Neural cell (in vitro differentiated cells): ENCODE measurements around the gene SH3RF3. TPM values are rescaled to one million over a fixed set of nuclear protein-coding genes. Genes with fewer than 3 reads are reported as not detected.

Experiments used
- H2AFZ ChIP-seq: fragments of 200-600, 300-800 bp; sonication (generic), shearing (Covaris generic); 2 replicates; pipeline ENCODE4 v1.6.0; 2014; ENCODE audit warnings: low read depth, mild to moderate bottlenecking, antibody characterized with exemption, low read length, moderate library complexity
- H3F3A ChIP-seq: fragments of 200-600 bp; shearing (Covaris generic); 2 replicates; pipeline ENCODE4 v1.6.1; 2016; ENCODE audit warnings: mild to moderate bottlenecking, moderate library complexity, mixed read lengths, antibody characterized with exemption, low read length; ENCODE audit not compliant: insufficient read depth, poor library complexity, severe bottlenecking
- H3K27ac ChIP-seq: fragments of 200-600, 300-800 bp; sonication (generic), shearing (Covaris generic); 2 replicates; pipeline ENCODE4 v1.5.1; 2014; ENCODE audit warnings: mild to moderate bottlenecking, low read length, moderate library complexity
- H3K27me3 ChIP-seq: fragments of 300-800, 200-600 bp; sonication (generic), shearing (Covaris generic); 2 replicates; pipeline ENCODE4 v1.6.0; 2014; ENCODE audit warnings: mild to moderate bottlenecking, low read depth, low read length, moderate library complexity; ENCODE audit not compliant: insufficient read depth
- H3K36me3 ChIP-seq: fragments of 300-800, 200-600 bp; sonication (generic), shearing (Covaris generic); 2 replicates; pipeline ENCODE4 v1.5.1; 2014; ENCODE audit warnings: mild to moderate bottlenecking, antibody characterized with exemption, low read length, moderate library complexity; ENCODE audit not compliant: insufficient read depth
- H3K4me2 ChIP-seq: fragments of 300-800, 200-600 bp; sonication (generic), shearing (Covaris generic); 2 replicates; pipeline ENCODE4 v1.6.0; 2014; ENCODE audit warnings: mild to moderate bottlenecking, low read length
- H3K4me3 ChIP-seq: fragments of 300-800, 200-600 bp; sonication (generic), shearing (Covaris generic); 2 replicates; pipeline ENCODE4 v1.5.1; 2014; ENCODE audit warnings: mild to moderate bottlenecking, low read length, moderate library complexity
- H3K79me2 ChIP-seq: fragments of 200-600 bp; shearing (Covaris generic); replicated peaks from 2 replicates; pipeline ENCODE4 v1.6.0; 2014; ENCODE audit warnings: mild to moderate bottlenecking, low read length, moderate library complexity; ENCODE audit not compliant: insufficient read depth
- H3K9ac ChIP-seq: fragments of 300-800, 200-600 bp; sonication (generic), shearing (Covaris generic); 2 replicates; pipeline ENCODE4 v1.6.1; 2016; ENCODE audit warnings: mild to moderate bottlenecking, low read length, mixed read lengths
- H3K9me2 ChIP-seq: fragments of 200-600 bp; shearing (Covaris generic); 2 replicates; pipeline ENCODE4 v1.6.1; 2016; ENCODE audit warnings: mild to moderate bottlenecking, low read length, mixed read lengths; ENCODE audit not compliant: insufficient read depth
- H3K9me3 ChIP-seq: fragments of 200-600, 300-800 bp; sonication (generic), shearing (Covaris generic); 2 replicates; pipeline ENCODE4 v1.6.1; 2016; ENCODE audit warnings: mild to moderate bottlenecking, mixed run types, low read length, moderate library complexity, mixed read lengths
- H4K20me1 ChIP-seq: fragments of 200-600 bp; shearing (Covaris generic); 2 replicates; pipeline ENCODE4 v1.6.1; 2016; ENCODE audit warnings: mild to moderate bottlenecking, mixed run types; ENCODE audit not compliant: insufficient read depth
- EP300 ChIP-seq: fragments of 450-650 bp; conservative IDR thresholded peaks from 2 replicates; pipeline ENCODE4 v1.6.1; 2014; ENCODE audit warnings: antibody characterized with exemption, mild to moderate bottlenecking, moderate library complexity; ENCODE audit not compliant: poor library complexity, severe bottlenecking
- EZH2 ChIP-seq: fragments of 200-600, 300-800 bp; shearing (Covaris generic), sonication (generic); IDR thresholded peaks from 2 replicates; pipeline ENCODE4 v1.6.1; 2014; ENCODE audit warnings: antibody characterized with exemption, low read length, borderline replicate concordance, mild to moderate bottlenecking; ENCODE audit not compliant: insufficient read depth, poor library complexity, severe bottlenecking
- MXI1 ChIP-seq: fragments of 450-650 bp; conservative IDR thresholded peaks from 2 replicates; pipeline ENCODE4 v1.6.1; 2014; ENCODE audit warnings: antibody characterized with exemption, mild to moderate bottlenecking; ENCODE audit not compliant: poor library complexity, severe bottlenecking
- POLR2AphosphoS5 ChIP-seq: IDR thresholded peaks from 2 replicates; pipeline ENCODE4 v1.6.1; 2012
- RAD21 ChIP-seq: fragments of 450-650 bp; conservative IDR thresholded peaks from 2 replicates; pipeline ENCODE4 v1.6.1; 2014; ENCODE audit warnings: antibody characterized with exemption, mild to moderate bottlenecking, moderate library complexity
- SMC3 ChIP-seq: fragments of 450-650 bp; conservative IDR thresholded peaks from 2 replicates; pipeline ENCODE4 v1.6.1; 2014; ENCODE audit warnings: antibody characterized with exemption, mild to moderate bottlenecking, moderate library complexity; ENCODE audit not compliant: poor library complexity
- TAF1 ChIP-seq: IDR thresholded peaks from 2 replicates; pipeline ENCODE4 v1.6.1; 2012; ENCODE audit warnings: low read depth
- polyA plus RNA-seq: library from polyadenylated mRNA; depleted of rRNA; stranded (reverse); fragments of >200 nt; gene quantifications from 2 replicates; pipeline ENCODE4 v1.2.3, GENCODE V29; 2014
- TF ChIP-seq, protein P1 (sequence below): IDR thresholded peaks from 2 replicates; pipeline ENCODE4 v1.6.1; 2012; ENCODE audit warnings: borderline replicate concordance
- TF ChIP-seq, protein P2 (sequence below): fragments of 450-650 bp; IDR thresholded peaks from 2 replicates; pipeline ENCODE4 v1.5.1; 2014; ENCODE audit warnings: antibody characterized with exemption, mild to moderate bottlenecking, moderate library complexity; ENCODE audit not compliant: poor library complexity, severe bottlenecking

SH3RF3 gene
- polyA plus RNA-seq, 1 donor from 2014 or later = 0.53 TPM

DNA sequence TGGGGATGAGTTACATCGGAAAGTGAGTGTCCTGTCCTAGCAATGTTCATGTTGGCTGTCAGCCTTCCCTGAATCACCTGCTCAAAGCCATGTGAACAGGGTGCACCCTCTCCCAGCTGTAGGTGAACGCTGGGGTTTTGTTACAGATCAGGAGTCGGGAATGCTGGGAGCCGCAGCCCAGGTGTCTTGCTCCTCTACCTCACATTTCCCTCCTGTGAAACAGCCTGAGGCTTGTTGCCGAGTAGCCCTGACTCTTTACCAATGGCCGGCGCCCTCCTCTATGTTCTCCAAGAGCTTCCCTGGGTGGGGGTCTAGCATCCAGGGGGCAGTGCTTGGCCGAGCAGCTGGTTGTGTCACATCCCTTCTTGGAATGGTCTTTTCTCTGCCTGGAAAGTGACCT, 164.7 kb downstream of the SH3RF3 start:
- Histone ChIP-seq H3K9me3 (no peaks in the 10 kb centered on the region), H3K4me3 (no peak overlapping the region), H4K20me1 (no peaks in the 10 kb centered on the region), H3K9ac (no peak overlapping the region), H3F3A (no peaks in the 10 kb centered on the region), H3K36me3 (no peaks in the 10 kb centered on the region), H3K9me2 (no peaks in the 10 kb centered on the region), H3K79me2 (no peaks in the 10 kb centered on the region), H3K27ac (no peak overlapping the region), H3K4me2 (no peak overlapping the region), H3K27me3 (no peaks in the 10 kb centered on the region), H2AFZ (no peak overlapping the region)
- TF ChIP-seq, protein P1, sequence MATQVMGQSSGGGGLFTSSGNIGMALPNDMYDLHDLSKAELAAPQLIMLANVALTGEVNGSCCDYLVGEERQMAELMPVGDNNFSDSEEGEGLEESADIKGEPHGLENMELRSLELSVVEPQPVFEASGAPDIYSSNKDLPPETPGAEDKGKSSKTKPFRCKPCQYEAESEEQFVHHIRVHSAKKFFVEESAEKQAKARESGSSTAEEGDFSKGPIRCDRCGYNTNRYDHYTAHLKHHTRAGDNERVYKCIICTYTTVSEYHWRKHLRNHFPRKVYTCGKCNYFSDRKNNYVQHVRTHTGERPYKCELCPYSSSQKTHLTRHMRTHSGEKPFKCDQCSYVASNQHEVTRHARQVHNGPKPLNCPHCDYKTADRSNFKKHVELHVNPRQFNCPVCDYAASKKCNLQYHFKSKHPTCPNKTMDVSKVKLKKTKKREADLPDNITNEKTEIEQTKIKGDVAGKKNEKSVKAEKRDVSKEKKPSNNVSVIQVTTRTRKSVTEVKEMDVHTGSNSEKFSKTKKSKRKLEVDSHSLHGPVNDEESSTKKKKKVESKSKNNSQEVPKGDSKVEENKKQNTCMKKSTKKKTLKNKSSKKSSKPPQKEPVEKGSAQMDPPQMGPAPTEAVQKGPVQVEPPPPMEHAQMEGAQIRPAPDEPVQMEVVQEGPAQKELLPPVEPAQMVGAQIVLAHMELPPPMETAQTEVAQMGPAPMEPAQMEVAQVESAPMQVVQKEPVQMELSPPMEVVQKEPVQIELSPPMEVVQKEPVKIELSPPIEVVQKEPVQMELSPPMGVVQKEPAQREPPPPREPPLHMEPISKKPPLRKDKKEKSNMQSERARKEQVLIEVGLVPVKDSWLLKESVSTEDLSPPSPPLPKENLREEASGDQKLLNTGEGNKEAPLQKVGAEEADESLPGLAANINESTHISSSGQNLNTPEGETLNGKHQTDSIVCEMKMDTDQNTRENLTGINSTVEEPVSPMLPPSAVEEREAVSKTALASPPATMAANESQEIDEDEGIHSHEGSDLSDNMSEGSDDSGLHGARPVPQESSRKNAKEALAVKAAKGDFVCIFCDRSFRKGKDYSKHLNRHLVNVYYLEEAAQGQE = no peak

- H3K9me2 ChIP-seq = no peaks in the 10 kb centered on the region
- H3K9me3 ChIP-seq = no peaks in the 10 kb centered on the region
- H2AFZ ChIP-seq = no peak overlapping the region
- no peak for TF ChIP-seq MXI1
- no peak for TF ChIP-seq TAF1
- no peak for TF ChIP-seq EP300
- TF ChIP-seq SMC3 = no peak
- TF ChIP-seq, protein P2, sequence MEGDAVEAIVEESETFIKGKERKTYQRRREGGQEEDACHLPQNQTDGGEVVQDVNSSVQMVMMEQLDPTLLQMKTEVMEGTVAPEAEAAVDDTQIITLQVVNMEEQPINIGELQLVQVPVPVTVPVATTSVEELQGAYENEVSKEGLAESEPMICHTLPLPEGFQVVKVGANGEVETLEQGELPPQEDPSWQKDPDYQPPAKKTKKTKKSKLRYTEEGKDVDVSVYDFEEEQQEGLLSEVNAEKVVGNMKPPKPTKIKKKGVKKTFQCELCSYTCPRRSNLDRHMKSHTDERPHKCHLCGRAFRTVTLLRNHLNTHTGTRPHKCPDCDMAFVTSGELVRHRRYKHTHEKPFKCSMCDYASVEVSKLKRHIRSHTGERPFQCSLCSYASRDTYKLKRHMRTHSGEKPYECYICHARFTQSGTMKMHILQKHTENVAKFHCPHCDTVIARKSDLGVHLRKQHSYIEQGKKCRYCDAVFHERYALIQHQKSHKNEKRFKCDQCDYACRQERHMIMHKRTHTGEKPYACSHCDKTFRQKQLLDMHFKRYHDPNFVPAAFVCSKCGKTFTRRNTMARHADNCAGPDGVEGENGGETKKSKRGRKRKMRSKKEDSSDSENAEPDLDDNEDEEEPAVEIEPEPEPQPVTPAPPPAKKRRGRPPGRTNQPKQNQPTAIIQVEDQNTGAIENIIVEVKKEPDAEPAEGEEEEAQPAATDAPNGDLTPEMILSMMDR = no peak
- TF ChIP-seq, protein P1 = no peak
- TF ChIP-seq POLR2AphosphoS5 = no peak
- no peak for TF ChIP-seq EZH2
- TF ChIP-seq RAD21 = no peak
- no peaks in the 10 kb centered on the region for H4K20me1 ChIP-seq
- H3K27me3 ChIP-seq = no peaks in the 10 kb centered on the region
- H3K4me2 ChIP-seq = no peak overlapping the region
- no peaks in the 10 kb centered on the region for H3F3A ChIP-seq
- no peak overlapping the region for H3K9ac ChIP-seq
- H3K4me3 ChIP-seq = no peak overlapping the region
- no peaks in the 10 kb centered on the region for H3K36me3 ChIP-seq
- no peaks in the 10 kb centered on the region for H3K79me2 ChIP-seq
- H3K27ac ChIP-seq = no peak overlapping the region
Measured at GRCh38 chr2:109294523-109294922, 165.5 kb downstream of the SH3RF3 start.
